SH-SY5Y (cell line): ENCODE data around the gene STX16.

Source experiments
- GATA2 ChIP-seq: IDR thresholded peaks from 2 replicates; pipeline ENCODE4 v1.6.1; 2011; ENCODE audit warnings: mild to moderate bottlenecking, low read depth, low read length
- GATA3 ChIP-seq: IDR thresholded peaks from 2 replicates; pipeline ENCODE4 v1.6.1; 2011; ENCODE audit warnings: low read depth, mild to moderate bottlenecking, low read length, moderate library complexity

DNA sequence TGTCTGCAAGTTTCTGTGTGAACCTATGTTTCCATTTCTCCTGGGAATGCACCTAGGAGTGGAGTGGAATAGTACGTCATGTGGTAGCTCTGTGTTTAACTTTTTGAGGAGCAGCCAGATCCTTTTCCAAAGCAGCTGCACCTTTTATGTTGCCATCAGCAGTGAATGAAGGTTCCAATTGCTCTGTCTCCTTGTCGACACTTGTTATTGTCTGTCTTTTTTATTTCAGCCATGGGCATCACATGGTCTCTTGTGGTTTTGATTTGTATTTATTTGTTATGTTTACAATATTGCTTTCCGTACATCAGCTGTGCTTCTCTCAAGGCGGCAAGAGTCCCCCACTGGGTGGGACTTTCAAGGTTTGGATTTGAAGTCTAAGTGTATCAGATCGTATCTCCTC, 33.9 kb upstream of the STX16 start:
- TF ChIP-seq GATA3, result no peak
- no peak for TF ChIP-seq GATA2
